GM21360 (cell line): ENCODE data around the gene ENAH.
"Not testable (repeated sequence)": the region's sequence is repeated elsewhere in the genome, so short reads cannot be mapped to it uniquely, and the experiment has no call there.

Experiments used
- ATAC-seq: cut with Tn5 transposase; IDR thresholded peaks from one replicate; pipeline ENCODE4 v1.9.1; 2021; ENCODE audit warnings: mild to moderate bottlenecking, moderate library complexity; ENCODE audit not compliant: unreplicated experiment

ENAH gene

GRCh38 chr1:225651376-225651871 is 1.5 kb downstream of the ENAH start:
- ATAC-seq = no peak

GRCh38 chr1:225650179-225650578 is 2.7 kb downstream of the ENAH start:
- no peak for ATAC-seq

- no peak for ATAC-seq
Observed at GRCh38 chr1:225645194-225645895, 7.6 kb downstream of the ENAH start.

GRCh38 chr1:225644666-225645065 is 8.3 kb downstream of the ENAH start:
- ATAC-seq = no peak

- no peak for ATAC-seq
Observed at GRCh38 chr1:225642177-225642576, 10.7 kb downstream of the ENAH start.

GRCh38 chr1:225638853-225639252 is 14.1 kb downstream of the ENAH start:
- no peak for ATAC-seq

- no peak for ATAC-seq
Observed at GRCh38 chr1:225637651-225638199, 15.2 kb downstream of the ENAH start.

GRCh38 chr1:225636992-225637391 is 15.9 kb downstream of the ENAH start:
- not testable (repeated sequence) for ATAC-seq

GRCh38 chr1:225635649-225636048 is 17.3 kb downstream of the ENAH start:
- no peak for ATAC-seq

- not testable (repeated sequence) for ATAC-seq
Observed at GRCh38 chr1:225632836-225633235, 20.1 kb downstream of the ENAH start.

- no peak for ATAC-seq
Observed at GRCh38 chr1:225631021-225631663, 21.8 kb downstream of the ENAH start.

- no peak for ATAC-seq
Observed at GRCh38 chr1:225629483-225629882, 23.4 kb downstream of the ENAH start.

GRCh38 chr1:225628794-225629193 is 24.1 kb downstream of the ENAH start:
- ATAC-seq = not testable (repeated sequence)

- no peak for ATAC-seq
Observed at GRCh38 chr1:225627304-225627947, 25.5 kb downstream of the ENAH start.

- no peak for ATAC-seq
Observed at GRCh38 chr1:225626698-225627097, 26.2 kb downstream of the ENAH start.

- no peak for ATAC-seq
Observed at GRCh38 chr1:225617956-225618355, 35.0 kb downstream of the ENAH start.

- ATAC-seq = no peak
Observed at GRCh38 chr1:225617479-225617878, 35.4 kb downstream of the ENAH start.

GRCh38 chr1:225615403-225615790 is 37.5 kb downstream of the ENAH start:
- not testable (repeated sequence) for ATAC-seq

- no peak for ATAC-seq
Observed at GRCh38 chr1:225613006-225613405, 39.9 kb downstream of the ENAH start.

- ATAC-seq = no peak
Observed at GRCh38 chr1:225612287-225612686, 40.6 kb downstream of the ENAH start.

- ATAC-seq = no peak
Observed at GRCh38 chr1:225611537-225612223, 41.2 kb downstream of the ENAH start.
